HEK293 (cell line): ENCODE results near the gene BET1L.

ENCODE experiments used
- CTCF ChIA-PET: fragments of 350-600 bp; formaldehyde crosslinking; extraction: SDS; loops from one replicate; lab custom pipeline; 2021; ENCODE audit warnings: antibody characterized with exemption; lab: Yijun Ruan, JAX
- POLR2A ChIA-PET: fragments of 300-600 bp; formaldehyde crosslinking; extraction: SDS; loops from one replicate; lab custom pipeline; 2020; ENCODE audit warnings: antibody characterized with exemption, inconsistent platforms; lab: Yijun Ruan, JAX
- H3K27ac ChIP-seq: fragments of 200-500 bp; sonication (Bioruptor generic); 2 replicates; pipeline ENCODE4 v1.5.1; 2014; ENCODE audit warnings: low read depth, low read length, control low read depth, inconsistent platforms; ENCODE audit errors: extremely low read depth
- H3K36me3 ChIP-seq, 2 experiments: fragments of 200-500 bp in 1 of 2; sonication (Bioruptor generic) in 1 of 2; 1 replicate in 1 of 2; 2 replicates in 1 of 2; pipeline ENCODE4 v1.5.1; 2014 to 2017; ENCODE audit warnings: inconsistent platforms in 2 of 2, low read length in 2 of 2; ENCODE audit not compliant: control insufficient read depth in 2 of 2, insufficient read depth in 1 of 2
- H3K4me1 ChIP-seq: fragments of 200-500 bp; sonication (Bioruptor generic); 2 replicates; pipeline ENCODE4 v1.5.1; 2014; ENCODE audit warnings: mild to moderate bottlenecking, low read length, inconsistent platforms; ENCODE audit not compliant: control insufficient read depth, insufficient read depth
- H3K4me3 ChIP-seq: 2 replicates; pipeline ENCODE4 v1.5.1; 2011; ENCODE audit warnings: low read depth, mild to moderate bottlenecking, control low read depth, low read length, moderate library complexity
- H3K9me3 ChIP-seq: fragments of 200-500 bp; sonication (Bioruptor generic); 2 replicates; pipeline ENCODE4 v1.5.1; 2014; ENCODE audit warnings: low read depth, low read length, inconsistent platforms; ENCODE audit not compliant: control insufficient read depth, insufficient read depth
- HOXC10 ChIP-seq: sonication (generic); formaldehyde crosslinking; IDR thresholded peaks from 2 replicates; pipeline ENCODE4 v1.8.1; 2023; ENCODE audit warnings: mild to moderate bottlenecking, missing genetic modification reagents
- REST ChIP-seq: fragments of 450-650 bp; formaldehyde crosslinking; IDR thresholded peaks from 2 replicates; pipeline ENCODE4 v1.5.1; 2016; ENCODE audit warnings: missing biosample characterization, missing genetic modification characterization
- SALL2 ChIP-seq: fragments of 450-650 bp; formaldehyde crosslinking; IDR thresholded peaks from 2 replicates; pipeline ENCODE4 v1.5.0; 2017; ENCODE audit warnings: missing biosample characterization, mild to moderate bottlenecking, missing genetic modification characterization, borderline replicate concordance
- SETDB1 ChIP-seq: IDR thresholded peaks from one replicate; pipeline ENCODE4 v1.6.1; 2017; ENCODE audit warnings: mild to moderate bottlenecking, low read length, moderate library complexity, mixed read lengths; ENCODE audit not compliant: insufficient read length
- YY2 ChIP-seq: fragments of 450-650 bp; formaldehyde crosslinking; IDR thresholded peaks from 2 replicates; pipeline ENCODE4 v1.5.1; 2016; ENCODE audit warnings: missing biosample characterization, missing genetic modification characterization
- ZNF140 ChIP-seq: fragments of 450-650 bp; formaldehyde crosslinking; IDR thresholded peaks from 2 replicates; pipeline ENCODE4 v1.5.1; 2016; ENCODE audit warnings: missing biosample characterization, missing genetic modification characterization
- ZNF248 ChIP-seq: fragments of 450-650 bp; formaldehyde crosslinking; IDR thresholded peaks from 2 replicates; pipeline ENCODE4 v1.5.1; 2017; ENCODE audit warnings: missing biosample characterization, missing genetic modification characterization
- ZNF26 ChIP-seq: fragments of 450-650 bp; formaldehyde crosslinking; IDR thresholded peaks from 2 replicates; pipeline ENCODE4 v1.5.1; 2016; ENCODE audit warnings: missing biosample characterization, missing genetic modification characterization
- ZNF362 ChIP-seq: fragments of 450-650 bp; formaldehyde crosslinking; IDR thresholded peaks from 2 replicates; pipeline ENCODE4 v1.5.1; 2016; ENCODE audit warnings: missing biosample characterization, missing genetic modification characterization
- ZNF416 ChIP-seq: fragments of 450-650 bp; formaldehyde crosslinking; IDR thresholded peaks from 2 replicates; pipeline ENCODE4 v1.5.1; 2016; ENCODE audit warnings: missing biosample characterization, missing genetic modification characterization
- ZNF530 ChIP-seq: fragments of 450-650 bp; formaldehyde crosslinking; IDR thresholded peaks from 2 replicates; pipeline ENCODE4 v1.5.1; 2016; ENCODE audit warnings: low read depth, missing biosample characterization, missing genetic modification characterization
- ZNF561 ChIP-seq: fragments of 450-650 bp; IDR thresholded peaks from 2 replicates; pipeline ENCODE4 v1.5.1; 2018; ENCODE audit warnings: missing biosample characterization, missing genetic modification characterization, borderline replicate concordance
- ZNF596 ChIP-seq: fragments of 450-650 bp; IDR thresholded peaks from 2 replicates; pipeline ENCODE4 v1.5.0; 2018; ENCODE audit warnings: missing biosample characterization, mild to moderate bottlenecking, missing genetic modification characterization, moderate library complexity
- ZNF600 ChIP-seq: fragments of 450-650 bp; formaldehyde crosslinking; IDR thresholded peaks from 2 replicates; pipeline ENCODE4 v1.5.1; 2016; ENCODE audit warnings: missing biosample characterization, missing genetic modification characterization
- ZNF626 ChIP-seq: fragments of 450-650 bp; sonication (Bioruptor Pico); formaldehyde crosslinking; IDR thresholded peaks from 2 replicates; pipeline ENCODE4 v1.5.1; 2018; ENCODE audit warnings: missing biosample characterization, missing genetic modification characterization, inconsistent platforms
- ZNF660 ChIP-seq: fragments of 450-650 bp; IDR thresholded peaks from 2 replicates; pipeline ENCODE4 v1.5.1; 2018; ENCODE audit warnings: missing biosample characterization, mild to moderate bottlenecking, missing genetic modification characterization
- ZNF692 ChIP-seq: fragments of 450-650 bp; formaldehyde crosslinking; IDR thresholded peaks from 2 replicates; pipeline ENCODE4 v1.5.1; 2016; ENCODE audit warnings: missing biosample characterization, missing genetic modification characterization
- ZNF707 ChIP-seq: fragments of 450-650 bp; formaldehyde crosslinking; IDR thresholded peaks from 2 replicates; pipeline ENCODE4 v1.5.1; 2016; ENCODE audit warnings: missing biosample characterization, missing genetic modification characterization
- ZSCAN30 ChIP-seq: fragments of 450-650 bp; IDR thresholded peaks from 2 replicates; pipeline ENCODE4 v1.5.1; 2018; ENCODE audit warnings: missing biosample characterization, mild to moderate bottlenecking, missing genetic modification characterization, moderate library complexity
- ZSCAN4 ChIP-seq: fragments of 450-650 bp; formaldehyde crosslinking; IDR thresholded peaks from 2 replicates; pipeline ENCODE4 v1.5.1; 2017; ENCODE audit warnings: missing biosample characterization, missing genetic modification characterization
- ZSCAN5A ChIP-seq: fragments of 450-650 bp; formaldehyde crosslinking; IDR thresholded peaks from 2 replicates; pipeline ENCODE4 v1.5.1; 2016; ENCODE audit warnings: missing biosample characterization, missing genetic modification characterization

BET1L gene

GRCh38 chr11:249062-249461 is 41.9 kb upstream of the BET1L start:
- ChIA-PET POLR2A (interaction anchor here (1.0 kb wide), 1 partner anchor 42 kb away, joined by 3 read pairs; the partner anchor contains the start of genes BET1L and RIC8A), CTCF (interaction anchor here (1.3 to 3.7 kb wide), 3 partner anchors 10 to 57 kb away, joined by 5 to 30 read pairs (median 28); partner anchors contain the start of genes IFITM2 and NLRP6)
- H3K36me3 ChIP-seq: peaks cover 5 to 95% of the 10 kb centered on the region in 2 experiments
- H3K4me3 ChIP-seq: no peak overlapping the region
- TF ChIP-seq HOXC10 (CRISPR knock-in tag) (no peak), ZNF626 (tag by site-specific recombination) (no peak), YY2 (tag by site-specific recombination) (no peak), ZNF596 (tag by site-specific recombination) (no peak)
- H3K4me1 ChIP-seq: no peaks in the 10 kb centered on the region
- H3K27ac ChIP-seq: no peak overlapping the region
- no peaks in the 10 kb centered on the region for H3K9me3 ChIP-seq

- H3K9me3 ChIP-seq: no peaks in the 10 kb centered on the region
- no peaks in the 10 kb centered on the region for H3K4me1 ChIP-seq
- H3K36me3 ChIP-seq: peaks cover 9 to 95% of the 10 kb centered on the region in 2 experiments
- no peak overlapping the region for H3K4me3 ChIP-seq
- POLR2A ChIA-PET: interaction anchor here (0.6 to 0.9 kb wide), 2 partner anchors 65 to 110 kb away, joined by 5 to 6 read pairs; no protein-coding TSS in a partner anchor
- TF ChIP-seq ZSCAN5A (tag by site-specific recombination) (no peak), REST (no peak), ZNF26 (tag by site-specific recombination) (no peak), ZNF600 (tag by site-specific recombination) (no peak)
- CTCF ChIA-PET: no interaction called here
- H3K27ac ChIP-seq: no peak overlapping the region
These were observed 37.2 kb upstream of the BET1L start for GRCh38 chr11:244376-244775.

- H3K27ac ChIP-seq: no peak overlapping the region
- H3K4me1 ChIP-seq: no peaks in the 10 kb centered on the region
- TF ChIP-seq SALL2 (tag by site-specific recombination): no peak
- no peak for TF ChIP-seq ZNF707 (tag by site-specific recombination)
- TF ChIP-seq ZNF660: no peak
- TF ChIP-seq ZNF362 (tag by site-specific recombination): no peak
- no peak for TF ChIP-seq ZNF692 (tag by site-specific recombination)
- TF ChIP-seq ZNF530: no peak
- no peak for TF ChIP-seq SETDB1
- no peak for TF ChIP-seq ZSCAN30 (tag by site-specific recombination)
- TF ChIP-seq ZNF416 (tag by site-specific recombination): no peak
- no peak for TF ChIP-seq ZNF140
- TF ChIP-seq ZSCAN4 (tag by site-specific recombination): no peak
- TF ChIP-seq ZNF561 (tag by site-specific recombination): no peak
- no peak for TF ChIP-seq ZNF248
- TF ChIP-seq, all 188 proteins: peak for 0
- no peaks in the 10 kb centered on the region for H3K9me3 ChIP-seq
- no peak overlapping the region for H3K4me3 ChIP-seq
- CTCF ChIA-PET: interaction anchor here (1.5 to 3.5 kb wide), 2 partner anchors 9 to 64 kb away, joined by 3 to 31 read pairs; no protein-coding TSS in a partner anchor
- POLR2A ChIA-PET: no interaction called here
- peaks cover 9 to 75% of the 10 kb centered on the region in 2 experiments; a peak in 2 of 3 replicates for H3K36me3 ChIP-seq
These were observed 34.4 kb upstream of the BET1L start for GRCh38 chr11:241634-242033.
